GM19467 (cell line): ENCODE data around the gene ANKRD24.
"Not testable (repeated sequence)": the region's sequence is repeated elsewhere in the genome, so short reads cannot be mapped to it uniquely, and the experiment has no call there.

Source experiments
- ATAC-seq: cut with Tn5 transposase; IDR thresholded peaks from one replicate; pipeline ENCODE4 v1.9.1; 2021; ENCODE audit warnings: mild to moderate bottlenecking, moderate library complexity; ENCODE audit not compliant: unreplicated experiment

The ANKRD24 gene

DNA sequence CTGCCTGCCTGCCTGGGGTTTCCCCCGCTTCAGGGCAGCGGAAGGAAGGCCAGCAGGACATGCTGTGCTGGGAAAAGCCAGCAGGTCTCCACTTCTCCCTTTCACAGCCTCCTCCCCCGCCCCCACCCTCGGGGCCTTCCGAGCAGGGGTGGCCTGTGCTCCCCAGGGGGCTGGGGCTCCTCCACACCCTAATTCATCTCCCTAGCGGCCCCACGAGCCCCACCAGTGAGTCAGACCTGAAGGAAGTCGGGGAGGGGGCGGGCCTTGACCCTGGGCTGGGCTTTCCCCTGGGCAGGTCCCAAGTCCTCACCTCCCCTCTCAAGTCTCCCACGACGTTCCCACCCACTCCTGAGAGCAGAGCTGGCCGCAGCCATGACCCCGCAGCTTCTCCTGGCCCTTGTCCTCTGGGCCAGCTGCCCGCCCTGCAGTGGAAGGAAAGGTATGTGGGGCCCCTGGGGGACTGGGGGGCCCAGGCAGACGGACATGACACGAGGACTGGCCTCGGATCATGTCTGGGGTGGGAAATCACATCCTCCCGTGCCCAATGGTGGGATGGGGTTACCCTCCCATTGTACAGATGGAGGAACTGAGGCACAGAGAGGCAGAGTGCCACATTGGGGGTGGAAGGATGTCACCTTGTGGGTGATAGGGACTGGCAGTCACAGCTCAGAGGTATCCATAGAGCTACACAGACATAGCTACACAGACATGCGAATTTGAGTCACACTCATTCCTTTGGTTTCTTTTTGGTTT is 46.9 kb downstream of the ANKRD24 start, which contains the start of gene EBI3:
TSS of gene EBI3 (plus strand) at position 345 of the 753 bp plus-strand sequence. CDS start at position 373, 28 bp downstream.
- ATAC-seq, result peak; percentile 48

DNA sequence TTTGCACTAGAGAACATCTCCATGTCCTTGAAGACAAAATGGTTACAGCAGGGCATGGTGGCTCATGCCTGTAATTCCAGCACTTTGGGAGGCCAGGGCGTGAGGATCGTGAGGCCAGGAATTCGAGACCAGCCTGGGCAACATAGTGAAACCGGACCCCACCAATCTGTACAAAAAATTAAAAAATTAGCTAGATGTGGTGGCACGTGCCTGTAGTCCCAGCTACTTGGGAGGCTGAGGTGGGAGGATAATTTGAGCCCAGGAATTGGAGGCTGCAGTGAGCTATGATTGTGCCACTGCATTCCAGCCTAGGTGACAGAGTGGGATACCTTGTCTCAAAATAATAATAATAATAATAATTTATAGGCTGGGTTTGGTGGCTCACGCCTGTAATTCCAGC is 47.7 kb downstream of the ANKRD24 start:
- not testable (repeated sequence) for ATAC-seq

GRCh38 chr19:4231521-4231920 is 49.0 kb downstream of the ANKRD24 start:
- ATAC-seq, result not testable (repeated sequence)

- not testable (repeated sequence) for ATAC-seq
Measured at GRCh38 chr19:4232139-4232538, 49.6 kb downstream of the ANKRD24 start.

DNA sequence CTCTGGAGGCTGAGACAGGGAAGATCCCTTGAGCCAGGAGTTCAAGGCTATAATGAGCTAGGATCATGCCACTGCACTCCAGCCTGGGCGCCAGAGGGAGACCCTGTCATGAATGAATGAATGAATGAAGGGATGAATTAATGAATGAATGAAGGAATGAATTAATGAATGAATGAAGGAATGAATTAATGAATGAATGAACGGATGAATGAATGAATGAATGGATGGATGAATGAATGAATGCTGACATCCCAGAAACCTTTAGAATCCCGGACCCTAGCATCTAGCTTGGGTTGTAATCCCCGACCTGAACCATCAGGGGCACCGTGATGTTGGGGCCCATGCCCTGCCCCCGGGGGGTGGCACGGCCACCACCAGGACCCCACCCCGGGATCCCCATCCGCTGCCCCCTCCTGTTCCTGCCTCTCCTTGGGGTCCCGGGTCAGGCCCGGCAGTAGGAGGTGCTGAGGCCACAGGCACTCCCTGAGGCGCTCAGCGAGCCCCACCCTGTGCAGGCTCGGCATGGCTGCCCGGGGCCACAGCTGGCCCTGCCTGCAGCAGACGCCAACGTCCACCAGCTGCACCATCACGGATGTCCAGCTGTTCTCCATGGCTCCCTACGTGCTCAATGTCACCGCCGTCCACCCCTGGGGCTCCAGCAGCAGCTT is 50.3 kb downstream of the ANKRD24 start:
- ATAC-seq, result no peak

DNA sequence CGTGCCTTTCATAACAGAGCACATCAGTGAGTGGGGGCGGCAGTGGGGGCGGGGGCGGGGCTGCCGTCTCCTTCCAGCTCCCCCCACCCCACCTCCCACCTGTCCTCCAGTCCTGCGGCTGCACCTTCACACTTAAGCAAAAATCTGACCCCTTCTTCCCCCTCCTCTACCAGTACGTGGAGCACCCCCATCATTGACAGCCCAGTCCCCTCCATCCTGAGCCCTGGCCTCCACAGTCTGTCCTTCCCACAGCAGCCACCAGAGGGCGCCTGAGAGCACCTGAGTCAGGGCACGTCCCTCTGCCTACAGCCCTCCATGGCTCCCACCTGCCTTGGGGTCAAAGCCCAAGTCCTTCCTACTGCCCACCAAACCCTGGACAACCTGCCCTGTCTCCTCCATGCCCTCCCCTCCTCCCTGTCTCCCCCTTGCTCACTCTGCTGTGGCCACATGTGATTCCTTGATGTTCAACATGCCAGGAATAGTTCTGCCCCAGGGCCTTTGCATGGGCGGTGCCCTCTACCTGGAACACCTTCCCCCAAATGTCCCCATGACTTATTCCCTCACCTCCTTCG is 50.9 kb downstream of the ANKRD24 start:
- ATAC-seq, result no peak

GRCh38 chr19:4234142-4234861 is 51.8 kb downstream of the ANKRD24 start:
- no peak for ATAC-seq

DNA sequence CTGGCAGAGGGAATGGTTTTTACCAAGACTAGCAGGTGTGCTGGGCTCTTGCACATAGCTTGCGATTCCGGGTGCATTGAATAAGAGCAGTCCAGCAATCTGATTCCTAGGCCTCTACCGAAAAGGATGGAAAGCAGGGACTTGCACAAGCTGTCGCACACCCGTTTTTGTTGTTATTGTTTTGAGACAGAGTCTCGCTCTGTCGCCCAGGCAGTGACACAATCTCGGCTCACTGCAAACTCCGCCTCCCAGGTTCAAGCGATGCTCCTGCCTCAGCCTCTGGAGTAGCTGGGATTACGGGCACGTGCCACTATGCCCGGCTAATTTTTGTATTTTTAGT is 52.3 kb downstream of the ANKRD24 start:
- ATAC-seq, result no peak

DNA sequence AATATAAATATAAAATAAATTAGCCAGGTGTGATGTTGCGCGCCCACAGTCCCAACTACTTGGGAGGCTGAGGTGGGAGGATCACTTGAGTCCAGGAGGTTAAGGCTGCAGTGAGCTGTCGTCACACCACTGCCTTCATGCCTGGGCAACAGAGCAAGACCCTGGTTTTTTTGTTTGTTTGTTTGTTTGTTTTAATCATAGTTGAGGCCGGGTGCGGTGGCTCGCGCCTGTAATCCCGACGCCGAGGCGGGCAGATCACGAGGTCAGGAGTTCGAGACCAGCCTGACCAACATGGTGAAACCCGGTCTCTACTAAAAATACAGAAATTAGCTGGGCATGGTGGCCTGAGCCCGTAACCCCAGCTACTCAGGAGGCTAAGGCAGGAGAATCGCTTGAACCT is 55.0 kb downstream of the ANKRD24 start:
- ATAC-seq, result not testable (repeated sequence)

- ATAC-seq, result no peak
Measured at GRCh38 chr19:4238831-4239230, 56.3 kb downstream of the ANKRD24 start.

- no peak for ATAC-seq
Measured at GRCh38 chr19:4241824-4242430, 59.4 kb downstream of the ANKRD24 start.

DNA sequence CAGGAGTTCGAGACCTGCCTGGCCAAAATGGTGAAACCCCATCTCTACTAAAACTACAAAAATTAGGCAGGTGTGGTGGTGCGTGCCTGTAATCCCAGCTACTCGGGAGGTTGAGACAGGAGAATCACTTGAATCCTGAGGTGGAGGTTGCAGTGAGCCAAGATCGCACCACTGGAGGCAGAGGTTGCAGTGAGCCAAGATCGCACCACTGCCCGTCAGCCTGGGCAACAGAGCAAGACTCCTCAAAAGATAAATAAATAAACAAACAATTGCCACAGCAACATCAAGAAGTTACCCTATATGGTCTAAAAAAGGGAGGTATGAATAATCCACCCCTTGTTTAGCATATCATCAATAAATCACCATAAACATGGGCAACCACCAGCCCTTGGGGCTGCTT is 63.4 kb downstream of the ANKRD24 start:
- not testable (repeated sequence) for ATAC-seq

GRCh38 chr19:4246767-4247593 is 64.5 kb downstream of the ANKRD24 start, which contains the start of gene YJU2:
Gene YJU2, plus strand, starts transcription at chr19:4247080. Its CDS starts 67 bp downstream, at chr19:4247147.
- peak; percentile 81 for ATAC-seq

DNA sequence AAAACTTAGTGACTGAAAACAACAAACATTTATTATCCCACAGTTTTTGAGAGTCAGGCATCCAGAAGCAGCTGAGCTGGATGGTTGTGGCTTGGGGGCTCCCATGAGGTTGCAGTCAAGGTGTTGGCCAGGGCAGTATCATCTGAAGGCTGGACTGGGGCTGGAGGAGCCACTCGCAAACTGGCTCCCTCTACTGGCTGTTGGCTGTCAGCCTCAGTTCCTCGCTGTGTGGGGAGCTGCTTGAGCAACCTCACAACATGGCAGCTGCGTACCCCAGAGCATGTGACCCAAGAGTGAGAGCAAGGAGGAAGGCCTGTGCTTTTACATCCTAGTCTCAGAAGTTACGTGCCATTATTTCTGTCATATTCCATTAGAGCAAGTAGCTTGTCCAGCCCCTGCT is 74.1 kb downstream of the ANKRD24 start:
- ATAC-seq, result no peak

DNA sequence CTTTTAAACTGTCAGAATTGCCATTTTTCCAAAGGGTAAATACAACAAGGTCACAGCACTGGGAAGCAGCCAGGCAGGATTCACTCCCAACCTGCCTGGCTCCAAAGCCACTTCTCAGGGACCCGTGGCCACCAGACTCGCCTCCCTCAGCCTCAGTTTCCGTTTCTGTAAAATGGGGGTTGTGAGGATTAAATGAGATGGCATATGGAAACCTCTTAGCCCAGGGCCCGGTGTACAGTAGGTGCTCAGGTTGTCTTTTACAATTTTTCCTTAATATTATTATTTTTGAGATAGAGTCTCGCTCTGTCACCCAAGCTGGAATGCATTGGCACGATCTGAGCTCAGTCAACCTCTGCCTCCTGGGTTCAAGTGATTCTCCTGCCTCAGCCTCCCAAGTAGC is 74.5 kb downstream of the ANKRD24 start:
- ATAC-seq, result no peak

DNA sequence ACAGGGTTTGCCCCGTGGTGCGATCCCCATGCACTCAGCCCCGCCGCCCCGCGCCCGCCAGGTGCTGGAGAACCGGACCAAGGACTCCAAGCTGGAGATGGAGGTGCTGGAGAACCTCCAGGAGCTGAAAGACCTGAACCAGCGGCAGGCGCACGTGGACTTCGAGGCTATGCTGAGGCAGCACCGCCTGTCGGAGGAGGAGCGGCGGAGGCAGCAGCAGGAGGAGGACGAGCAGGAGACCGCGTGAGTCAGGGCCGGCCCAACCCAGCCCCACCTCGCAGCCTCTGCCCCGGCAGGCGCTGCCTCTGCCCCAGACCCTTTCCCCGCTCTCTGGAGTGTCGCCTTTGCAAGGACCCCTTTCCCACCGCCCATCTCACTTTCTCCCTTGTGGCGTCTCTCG is 75.7 kb downstream of the ANKRD24 start:
- no peak for ATAC-seq

GRCh38 chr19:4260613-4261191 is 78.2 kb downstream of the ANKRD24 start:
- ATAC-seq, result no peak

DNA sequence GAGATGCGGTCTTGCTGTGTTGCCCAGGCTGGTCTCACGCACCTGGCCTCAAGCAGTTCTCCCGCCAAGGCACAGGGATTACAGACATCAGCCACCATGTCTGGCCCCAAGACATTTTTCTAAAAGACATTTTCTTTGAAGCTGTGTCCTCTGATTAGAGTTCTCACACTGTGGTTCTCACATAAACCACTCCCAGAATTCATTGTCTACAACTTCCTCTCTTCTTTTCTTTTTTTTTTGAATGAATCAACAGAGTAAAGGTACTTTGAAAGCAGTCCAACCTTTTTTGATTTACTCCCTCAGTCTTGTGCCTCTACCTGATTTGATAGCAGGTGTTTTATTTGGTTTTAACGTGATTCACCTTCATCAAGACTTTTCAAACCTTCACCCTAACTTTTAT is 82.3 kb downstream of the ANKRD24 start:
- no peak for ATAC-seq

DNA sequence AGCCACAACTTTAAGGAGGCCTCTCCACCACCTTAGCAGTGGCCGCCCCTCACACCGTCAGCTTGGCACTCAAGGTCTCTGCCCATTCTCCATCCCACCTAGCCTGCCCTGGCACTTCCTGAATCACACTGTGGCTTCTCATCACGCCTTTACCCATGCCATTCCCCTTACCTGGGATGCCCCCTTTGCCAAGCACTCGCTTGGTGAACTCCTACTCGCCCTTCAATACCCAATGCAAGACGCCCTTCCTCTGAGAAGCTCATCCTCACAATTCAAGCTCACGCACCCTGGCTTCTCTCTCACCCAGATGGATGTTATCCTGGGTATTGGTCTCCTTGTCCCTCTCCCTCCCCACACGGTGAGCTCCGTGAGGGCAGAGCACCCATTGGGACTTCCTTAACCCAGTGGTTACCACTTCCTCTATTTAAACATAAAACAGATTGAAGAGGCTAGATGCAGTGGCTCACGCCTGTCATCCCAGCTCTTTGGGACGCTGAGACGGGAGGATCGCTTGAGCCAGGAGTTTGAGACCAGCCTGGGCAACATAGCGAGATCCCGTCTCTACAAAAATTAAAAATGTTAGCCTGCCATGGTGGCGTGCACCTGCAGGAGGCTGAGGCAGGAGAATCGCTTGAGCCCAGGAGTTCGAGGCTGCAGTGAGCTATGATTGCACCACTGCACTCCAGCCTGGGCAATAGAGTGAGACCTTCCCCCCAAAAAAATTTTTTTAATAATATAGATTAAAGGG is 83.9 kb downstream of the ANKRD24 start:
- no peak for ATAC-seq
